Measurements from ENCODE around the gene GGN. TPM values are rescaled to one million over a fixed set of nuclear protein-coding genes. Genes with fewer than 3 reads are reported as not detected.

Gene GGN
- total and polyA plus RNA-seq, 2 of the 13 experiments (the other 11 are each of a cell fraction or from before 2014, with no cell fraction given) = not detected

- no TSS peak for BruUV-seq (replicated peaks)
- Histone ChIP-seq H3K9me3 (ENCODE audit: low read length) (no peaks in the 10 kb centered on the region), H3K4me1 (ENCODE audit: insufficient read depth, low read length) (peaks cover 18% of the 10 kb centered on the region), H3K4me3 (replicated peaks in 1 of 3; ENCODE audit: insufficient read depth in 1 of 3, low read depth in 2 of 3, low read length in 3 of 3) (no peak overlapping the region), H2AFZ (ENCODE audit: low read length) (no peak overlapping the region), H4K20me1 (ENCODE audit: insufficient read depth, low read length) (no peaks in the 10 kb centered on the region), H3K27ac (ENCODE audit: extremely low read length, insufficient read depth, low read length) (no peak overlapping the region), H3K9ac (ENCODE audit: insufficient read depth, low read depth, low read length) (no peak overlapping the region), H3K79me2 (ENCODE audit: insufficient read depth, low read length) (no peaks in the 10 kb centered on the region), H3K4me2 (ENCODE audit: low read depth, low read length) (no peak overlapping the region), H3K36me3 (replicated peaks in 1 of 2; ENCODE audit: control insufficient read depth in 1 of 2, insufficient read depth in 2 of 2, low read length in 2 of 2) (no peaks in the 10 kb centered on the region), H3K27me3 (ENCODE audit: control insufficient read depth in 1 of 2, insufficient read depth in 2 of 2, low read length in 2 of 2) (peaks cover 17 to 57% of the 10 kb centered on the region in 2 experiments)
- ChIA-PET POLR2A (interaction anchor here (1.3 kb wide), 1 partner anchor 11 kb away, joined by 4 read pairs; no protein-coding TSS in a partner anchor), CTCF (ENCODE audit: low intra/inter-chr PET ratio, low total read pairs) (no interaction called here)
- TF ChIP-seq GMEB2 (CRISPR knock-in tag; IDR thresholded peaks at IDR 0.05; ENCODE audit: low read depth) (no peak), FOXC1 (CRISPR knock-in tag; IDR thresholded peaks at IDR 0.05; ENCODE audit: borderline replicate concordance) (no peak), ZNF138 (CRISPR knock-in tag; IDR thresholded peaks at IDR 0.05; ENCODE audit: low read depth) (no peak), ZNF619 (CRISPR knock-in tag; IDR thresholded peaks at IDR 0.05) (no peak), PAWR (CRISPR knock-in tag; IDR thresholded peaks at IDR 0.05; ENCODE audit: borderline replicate concordance) (no peak), ZKSCAN1 (IDR thresholded peaks at IDR 0.05; ENCODE audit: low read length) (no peak), ZKSCAN8 (CRISPR knock-in tag; IDR thresholded peaks at IDR 0.05; ENCODE audit: borderline replicate concordance) (no peak), HIC2 (CRISPR knock-in tag; IDR thresholded peaks at IDR 0.05; ENCODE audit: low read depth) (no peak), TIGD3 (CRISPR knock-in tag; IDR thresholded peaks at IDR 0.05; ENCODE audit: borderline replicate concordance) (no peak), SIN3B (IDR thresholded peaks at IDR 0.05; ENCODE audit: low read length) (no peak), BRF2 (CRISPR knock-in tag; IDR thresholded peaks at IDR 0.05) (no peak), ZBTB34 (CRISPR knock-in tag; IDR thresholded peaks at IDR 0.05) (no peak), ATF5 (CRISPR knock-in tag; IDR thresholded peaks at IDR 0.05; ENCODE audit: low read depth) (no peak), ZNF124 (CRISPR knock-in tag; IDR thresholded peaks at IDR 0.05) (no peak), ZNF670 (CRISPR knock-in tag; IDR thresholded peaks at IDR 0.05; ENCODE audit: borderline replicate concordance) (no peak)
- ATAC-seq (no peak), FAIRE-seq (no peak), DNase-seq (ENCODE audit: low spot score) (no peak)
- in situ Hi-C loops (cut with HindIII; ENCODE audit: extremely low pct_ligation_motif_present, low pct_unique_long_range_greater_than_20kb) = no loop called here
- 24% methylated on average over 4 of the region's 5 CpGs for WGBS (ENCODE audit: low lambda C conversion rate)
- intact Hi-C loops (cut with micrococcal nuclease; ENCODE audit: unreplicated experiment) = no loop called here
Measured at GRCh38 chr19:38358071-38358470, 29.8 kb downstream of the GGN start.
